ENCODE data around the gene BTBD17.

Gene BTBD17

GRCh38 chr17:74340470-74341023 lies 21.1 kb downstream of the BTBD17 start:
- H3K4me3 ChIP-seq (ENCODE audit: low read depth, low read length), result no peak overlapping the region
- no peak for TF ChIP-seq CTCF (IDR thresholded peaks at IDR 0.05; ENCODE audit: low read depth, low read length, missing control alignments)
- DNase-seq (ENCODE audit: low read depth), result no peak
- in situ Hi-C loops (cut with HindIII; ENCODE audit: low sequenced_read_pairs), result no loop called here

DNA sequence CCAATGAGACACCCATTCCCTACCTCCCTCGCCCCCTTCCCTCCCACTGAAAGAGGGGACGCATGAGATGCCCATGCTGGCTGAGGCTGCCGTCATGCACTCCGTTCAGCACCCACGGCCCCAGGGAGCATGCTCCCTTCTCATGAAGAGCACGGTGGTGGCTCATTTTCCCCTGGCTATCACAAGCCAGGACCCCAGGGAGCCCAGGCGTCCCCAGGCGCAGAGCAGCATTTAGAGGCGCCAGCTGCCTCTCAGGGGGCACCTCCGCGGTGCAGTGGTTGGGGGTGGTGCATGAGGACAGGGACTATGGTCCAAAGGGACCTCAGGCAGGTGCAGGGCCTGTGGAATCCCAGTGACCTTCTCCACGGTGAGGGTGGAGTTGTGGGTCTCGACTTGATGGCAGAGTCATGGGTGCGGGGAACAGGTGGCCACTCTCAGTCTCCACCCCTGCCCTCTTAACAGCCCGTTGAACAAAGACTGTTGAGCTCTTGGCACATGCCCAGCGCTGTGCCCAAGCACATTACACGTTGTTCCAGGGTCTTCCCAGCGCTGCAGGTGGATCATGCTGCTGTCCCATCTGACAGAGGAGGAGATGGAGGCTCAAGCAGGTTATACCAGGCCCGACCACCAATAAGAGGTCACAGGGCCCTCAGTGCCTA lies 22.0 kb downstream of the BTBD17 start:
- no peak overlapping the region for H3K4me3 ChIP-seq (ENCODE audit: low read depth, low read length)
- in situ Hi-C loops (cut with HindIII; ENCODE audit: low sequenced_read_pairs), result no loop called here
- no peak for DNase-seq (ENCODE audit: low read depth)
- no peak for TF ChIP-seq CTCF (IDR thresholded peaks at IDR 0.05; ENCODE audit: low read depth, low read length, missing control alignments)

DNA sequence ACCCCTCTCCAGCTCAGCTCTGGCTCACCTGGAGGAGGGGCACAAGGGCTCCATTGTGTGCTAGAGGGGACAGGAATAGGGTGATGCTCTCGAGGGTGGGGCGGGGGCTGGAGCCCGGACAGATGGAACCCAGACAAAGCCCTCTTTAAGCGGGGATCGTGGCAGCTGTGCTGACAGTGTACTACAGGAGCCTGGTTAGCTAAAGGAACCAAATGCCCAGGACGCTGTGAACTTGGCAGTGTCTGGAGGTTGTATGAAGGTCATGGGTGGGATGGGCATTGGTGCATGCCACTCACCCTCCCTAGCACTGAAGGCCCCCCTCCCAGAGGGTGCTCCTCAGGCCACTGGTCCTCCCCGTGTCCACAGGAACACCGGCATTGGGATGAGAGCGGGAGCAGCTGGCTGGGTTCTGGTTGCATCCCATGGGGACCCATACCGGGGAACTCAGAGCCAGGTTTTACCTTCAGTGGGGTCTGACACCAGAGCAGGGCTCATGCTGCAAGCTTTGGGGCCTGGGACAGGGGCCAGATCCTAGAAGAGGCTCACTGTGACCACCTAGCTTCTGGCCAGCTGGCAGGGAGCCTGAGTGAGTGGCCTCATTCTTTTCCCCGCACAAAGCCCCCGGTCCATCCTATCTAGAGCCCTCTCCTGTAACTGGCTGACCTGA lies 23.7 kb downstream of the BTBD17 start:
- in situ Hi-C loops (cut with HindIII; ENCODE audit: low sequenced_read_pairs), result no loop called here
- no peak for DNase-seq (ENCODE audit: low read depth)
- H3K4me3 ChIP-seq (ENCODE audit: low read depth, low read length), result no peak overlapping the region
- TF ChIP-seq CTCF (IDR thresholded peaks at IDR 0.05; ENCODE audit: low read depth, low read length, missing control alignments), result no peak

DNA sequence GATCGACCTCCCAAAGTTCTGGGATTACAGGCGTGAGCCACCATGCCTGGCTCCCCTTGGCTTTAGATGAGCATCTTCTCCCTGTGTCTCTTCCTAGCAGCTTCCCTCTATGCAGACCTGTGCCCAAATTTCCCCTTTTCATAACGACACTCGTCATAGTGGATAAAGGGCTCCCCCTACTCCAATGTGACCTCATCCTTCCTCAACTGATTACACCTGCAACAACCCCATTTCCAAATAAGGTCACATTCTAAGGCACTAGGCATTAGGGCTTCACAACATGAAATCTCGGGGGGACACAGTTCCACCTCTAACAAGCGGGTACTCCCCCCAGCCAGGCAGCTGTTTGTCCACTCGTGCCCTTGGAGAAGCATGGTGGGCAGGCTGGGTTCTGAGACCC lies 25.4 kb downstream of the BTBD17 start:
- H3K4me3 ChIP-seq (ENCODE audit: low read depth, low read length), result no peak overlapping the region
- in situ Hi-C loops (cut with HindIII; ENCODE audit: low sequenced_read_pairs), result no loop called here
- no peak for TF ChIP-seq CTCF (IDR thresholded peaks at IDR 0.05; ENCODE audit: low read depth, low read length, missing control alignments)
- DNase-seq (ENCODE audit: low read depth), result no peak

GRCh38 chr17:74335529-74336062 lies 26.1 kb downstream of the BTBD17 start:
- no peak overlapping the region for H3K4me3 ChIP-seq (ENCODE audit: low read depth, low read length)
- no peak for TF ChIP-seq CTCF (IDR thresholded peaks at IDR 0.05; ENCODE audit: low read depth, low read length, missing control alignments)
- in situ Hi-C loops (cut with HindIII; ENCODE audit: low sequenced_read_pairs), result no loop called here
- DNase-seq (ENCODE audit: low read depth), result no peak

DNA sequence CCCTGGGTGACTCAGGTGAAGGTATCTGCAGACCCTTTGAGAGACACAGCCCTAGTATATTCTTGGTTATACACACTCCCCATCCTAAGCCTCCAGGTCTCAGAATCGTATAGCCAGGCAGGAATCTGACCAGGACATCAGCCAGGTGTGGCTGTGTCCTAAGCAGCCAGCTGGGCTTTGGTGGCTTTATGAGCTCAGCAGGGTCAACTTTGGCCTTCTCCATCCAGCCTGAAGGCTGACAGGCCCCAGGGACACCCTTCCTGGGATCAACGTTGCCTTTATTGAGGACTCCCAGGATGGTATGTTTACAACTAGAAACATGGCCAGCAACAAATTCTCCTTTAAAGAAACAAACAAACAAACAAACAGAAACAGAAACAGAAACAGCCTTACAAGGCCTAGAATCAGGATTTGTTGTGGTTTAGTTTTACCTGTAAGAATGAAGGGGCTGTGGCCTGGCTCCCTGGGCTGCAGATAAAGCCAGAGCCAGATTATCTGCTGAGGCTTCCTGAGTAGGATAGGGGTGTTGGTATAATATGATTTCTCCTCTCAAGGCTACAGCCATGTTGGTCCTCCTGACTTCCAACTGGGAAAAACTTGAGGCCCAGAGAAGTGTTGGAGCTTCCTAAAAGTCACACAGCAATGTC lies 27.2 kb downstream of the BTBD17 start:
- in situ Hi-C loops (cut with HindIII; ENCODE audit: low sequenced_read_pairs), result no loop called here
- DNase-seq (ENCODE audit: low read depth), result no peak
- no peak for TF ChIP-seq CTCF (IDR thresholded peaks at IDR 0.05; ENCODE audit: low read depth, low read length, missing control alignments)
- H3K4me3 ChIP-seq (ENCODE audit: low read depth, low read length), result no peak overlapping the region
